HepG2 (cell line): ENCODE data around the gene NDUFS7. TPM values are rescaled to one million over a fixed set of nuclear protein-coding genes. Genes with fewer than 3 reads are reported as not detected.

Source experiments
- ERF ChIP-seq: IDR thresholded peaks from 2 replicates; pipeline ENCODE4 v1.6.1; 2018; ENCODE audit warnings: missing biosample characterization, missing genetic modification reagents
- GATAD2A ChIP-seq: IDR thresholded peaks from 2 replicates; pipeline ENCODE4 v1.6.1; 2016
- NFIB ChIP-seq: sonication (generic); formaldehyde crosslinking; IDR thresholded peaks from 2 replicates; pipeline ENCODE4 v1.9.0; 2021; ENCODE audit warnings: missing genetic modification reagents, mild to moderate bottlenecking, borderline replicate concordance
- REXO4 ChIP-seq: sonication (generic); formaldehyde crosslinking; IDR thresholded peaks from 2 replicates; pipeline ENCODE4 v1.8.0; 2022; ENCODE audit warnings: missing genetic modification reagents, mild to moderate bottlenecking, borderline replicate concordance
- THAP11 ChIP-seq: IDR thresholded peaks from 2 replicates; pipeline ENCODE4 v1.6.1; 2016; ENCODE audit warnings: missing biosample characterization, missing genetic modification reagents
- ZFX ChIP-seq: sonication (generic); formaldehyde crosslinking; IDR thresholded peaks from 2 replicates; pipeline ENCODE4 v1.4.0; 2020; ENCODE audit warnings: mild to moderate bottlenecking, low read depth, missing genetic modification reagents, moderate library complexity
- ZMYM3 ChIP-seq: sonication (generic); formaldehyde crosslinking; IDR thresholded peaks from 2 replicates; pipeline ENCODE4 v1.5.1; 2020; ENCODE audit warnings: mild to moderate bottlenecking, missing genetic modification reagents
- ZNF225 ChIP-seq: sonication (generic); formaldehyde crosslinking; IDR thresholded peaks from 2 replicates; pipeline ENCODE4 v1.4.0; 2020; ENCODE audit warnings: mild to moderate bottlenecking, missing genetic modification reagents
- ZNF503 ChIP-seq: sonication (generic); formaldehyde crosslinking; IDR thresholded peaks from 2 replicates; pipeline ENCODE4 v1.4.0; 2020; ENCODE audit warnings: missing genetic modification reagents
- ZNF570 ChIP-seq: sonication (generic); formaldehyde crosslinking; IDR thresholded peaks from 2 replicates; pipeline ENCODE4 v1.4.0; 2020; ENCODE audit warnings: mild to moderate bottlenecking, missing genetic modification reagents, borderline replicate concordance
- ZXDC ChIP-seq: sonication (generic); formaldehyde crosslinking; IDR thresholded peaks from 2 replicates; pipeline ENCODE4 v1.5.0; 2020; ENCODE audit warnings: mild to moderate bottlenecking, missing genetic modification reagents
- polyA plus RNA-seq, 8 experiments: library from polyadenylated mRNA; depleted of rRNA in 3 of 8; stranded (reverse) in 7 of 8; unstranded in 1 of 8; fragments of >200 nt; fragmentation: Illumina TruSeq in 4 of 8; extraction: Trizol in 4 of 8; gene quantifications; 2 replicates each; pipeline versions ENCODE4 v1.2.1 to v1.2.3, GENCODE V29; 2011 to 2016; ENCODE audit warnings: low read depth in 4 of 8, missing spikeins in 1 of 8, mixed read lengths in 1 of 8; ENCODE audit not compliant: insufficient read depth in 1 of 8
- total RNA-seq, 5 experiments: library from RNA; depleted of rRNA; stranded (reverse); fragments of >200 nt; fragmentation: Illumina TruSeq; extraction: Trizol; gene quantifications; 2 replicates each; pipeline ENCODE4 v1.2.3, GENCODE V29; 2016; ENCODE audit warnings: low read depth in 1 of 5
- TF ChIP-seq, protein P1 (sequence below): IDR thresholded peaks from 2 replicates; pipeline ENCODE4 v1.6.1; 2016; ENCODE audit warnings: low read depth, missing genetic modification reagents, missing compliant biosample characterization

Gene NDUFS7
- total and polyA plus RNA-seq, 2 of the 13 experiments (the other 11 are each of a cell fraction or from before 2014, with no cell fraction given): 34.3 to 66.9 TPM

GRCh38 chr19:1373534-1374249 lies 10.0 kb upstream of the NDUFS7 start (continued):
- TF ChIP-seq, protein P1, sequence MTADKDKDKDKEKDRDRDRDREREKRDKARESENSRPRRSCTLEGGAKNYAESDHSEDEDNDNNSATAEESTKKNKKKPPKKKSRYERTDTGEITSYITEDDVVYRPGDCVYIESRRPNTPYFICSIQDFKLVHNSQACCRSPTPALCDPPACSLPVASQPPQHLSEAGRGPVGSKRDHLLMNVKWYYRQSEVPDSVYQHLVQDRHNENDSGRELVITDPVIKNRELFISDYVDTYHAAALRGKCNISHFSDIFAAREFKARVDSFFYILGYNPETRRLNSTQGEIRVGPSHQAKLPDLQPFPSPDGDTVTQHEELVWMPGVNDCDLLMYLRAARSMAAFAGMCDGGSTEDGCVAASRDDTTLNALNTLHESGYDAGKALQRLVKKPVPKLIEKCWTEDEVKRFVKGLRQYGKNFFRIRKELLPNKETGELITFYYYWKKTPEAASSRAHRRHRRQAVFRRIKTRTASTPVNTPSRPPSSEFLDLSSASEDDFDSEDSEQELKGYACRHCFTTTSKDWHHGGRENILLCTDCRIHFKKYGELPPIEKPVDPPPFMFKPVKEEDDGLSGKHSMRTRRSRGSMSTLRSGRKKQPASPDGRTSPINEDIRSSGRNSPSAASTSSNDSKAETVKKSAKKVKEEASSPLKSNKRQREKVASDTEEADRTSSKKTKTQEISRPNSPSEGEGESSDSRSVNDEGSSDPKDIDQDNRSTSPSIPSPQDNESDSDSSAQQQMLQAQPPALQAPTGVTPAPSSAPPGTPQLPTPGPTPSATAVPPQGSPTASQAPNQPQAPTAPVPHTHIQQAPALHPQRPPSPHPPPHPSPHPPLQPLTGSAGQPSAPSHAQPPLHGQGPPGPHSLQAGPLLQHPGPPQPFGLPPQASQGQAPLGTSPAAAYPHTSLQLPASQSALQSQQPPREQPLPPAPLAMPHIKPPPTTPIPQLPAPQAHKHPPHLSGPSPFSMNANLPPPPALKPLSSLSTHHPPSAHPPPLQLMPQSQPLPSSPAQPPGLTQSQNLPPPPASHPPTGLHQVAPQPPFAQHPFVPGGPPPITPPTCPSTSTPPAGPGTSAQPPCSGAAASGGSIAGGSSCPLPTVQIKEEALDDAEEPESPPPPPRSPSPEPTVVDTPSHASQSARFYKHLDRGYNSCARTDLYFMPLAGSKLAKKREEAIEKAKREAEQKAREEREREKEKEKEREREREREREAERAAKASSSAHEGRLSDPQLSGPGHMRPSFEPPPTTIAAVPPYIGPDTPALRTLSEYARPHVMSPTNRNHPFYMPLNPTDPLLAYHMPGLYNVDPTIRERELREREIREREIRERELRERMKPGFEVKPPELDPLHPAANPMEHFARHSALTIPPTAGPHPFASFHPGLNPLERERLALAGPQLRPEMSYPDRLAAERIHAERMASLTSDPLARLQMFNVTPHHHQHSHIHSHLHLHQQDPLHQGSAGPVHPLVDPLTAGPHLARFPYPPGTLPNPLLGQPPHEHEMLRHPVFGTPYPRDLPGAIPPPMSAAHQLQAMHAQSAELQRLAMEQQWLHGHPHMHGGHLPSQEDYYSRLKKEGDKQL (CRISPR knock-in tag): 0 out of 2 replicates have a peak, but pooled peaks have one; percentile 53
- TF ChIP-seq REXO4 (CRISPR knock-in tag): no peak
- TF ChIP-seq ERF (CRISPR knock-in tag): peak; percentile 93; the same call in 1 of the 2 replicates
- TF ChIP-seq ZFX (CRISPR knock-in tag): peak; percentile 91
- TF ChIP-seq ZNF225: peak; percentile 26; the same call in 1 of the 2 replicates
- TF ChIP-seq ZMYM3 (CRISPR knock-in tag): peak; percentile 45; the same call in 1 of the 2 replicates
- peak; percentile 88 for TF ChIP-seq GATAD2A (CRISPR knock-in tag)
- TF ChIP-seq NFIB: no peak
- TF ChIP-seq ZNF503 (CRISPR knock-in tag): peak; percentile 90; the same call in 1 of the 2 replicates
- TF ChIP-seq ZXDC (CRISPR knock-in tag): no peak; the same call in 1 of the 2 replicates
- TF ChIP-seq ZNF570 (CRISPR knock-in tag): no peak; the same call in 1 of the 2 replicates
- peak; percentile 73 for TF ChIP-seq THAP11
